HEK293T (cell line): Measurements from ENCODE around the gene ZNF558.
"Not testable (repeated sequence)": the region's sequence is repeated elsewhere in the genome, so short reads cannot be mapped to it uniquely, and the experiment has no call there.

Experiments
- CTCF ChIA-PET: fragments of 350-600 bp; formaldehyde crosslinking; extraction: SDS; loops from one replicate; lab custom pipeline; 2021; ENCODE audit warnings: antibody characterized with exemption, inconsistent platforms; lab: Yijun Ruan, JAX
- POLR2A ChIA-PET: fragments of 350-600 bp; formaldehyde crosslinking; extraction: SDS; loops from one replicate; lab custom pipeline; 2020; ENCODE audit warnings: antibody characterized with exemption, inconsistent platforms; lab: Yijun Ruan, JAX
- DNase-seq: peaks from one replicate; pipeline ENCODE4 v3.0.0; 2012; ENCODE audit warnings: mixed read lengths; ENCODE audit errors: extremely low spot score
- ARNT ChIP-seq: fragments of 450-650 bp; IDR thresholded peaks from 2 replicates; pipeline ENCODE4 v1.6.1; 2017; ENCODE audit warnings: mild to moderate bottlenecking
- BHLHE40 ChIP-seq: fragments of 450-650 bp; IDR thresholded peaks from 2 replicates; pipeline ENCODE4 v1.6.1; 2016; ENCODE audit warnings: mild to moderate bottlenecking, moderate library complexity, borderline replicate concordance
- CTBP1 ChIP-seq: fragments of 450-650 bp; IDR thresholded peaks from 2 replicates; pipeline ENCODE4 v1.6.1; 2016; ENCODE audit warnings: borderline replicate concordance
- ELF4 ChIP-seq: fragments of 450-650 bp; IDR thresholded peaks from 2 replicates; pipeline ENCODE4 v1.6.1; 2017; ENCODE audit warnings: antibody characterized with exemption
- FOXA1 ChIP-seq: fragments of 450-650 bp; IDR thresholded peaks from 2 replicates; pipeline ENCODE4 v1.6.1; 2016; ENCODE audit warnings: mild to moderate bottlenecking
- FOXK2 ChIP-seq: fragments of 450-650 bp; IDR thresholded peaks from 2 replicates; pipeline ENCODE4 v1.6.1; 2016; ENCODE audit warnings: mild to moderate bottlenecking
- FOXM1 ChIP-seq: fragments of 450-650 bp; IDR thresholded peaks from 2 replicates; pipeline ENCODE4 v1.6.1; 2017; ENCODE audit warnings: mild to moderate bottlenecking, borderline replicate concordance
- HDGF ChIP-seq: fragments of 450-650 bp; IDR thresholded peaks from 2 replicates; pipeline ENCODE4 v1.6.1; 2017; ENCODE audit warnings: antibody characterized with exemption, borderline replicate concordance
- L3MBTL2 ChIP-seq: fragments of 450-650 bp; conservative IDR thresholded peaks from 2 replicates; pipeline ENCODE4 v1.6.1; 2016; ENCODE audit warnings: mild to moderate bottlenecking
- LEF1 ChIP-seq: fragments of 450-650 bp; IDR thresholded peaks from 2 replicates; pipeline ENCODE4 v1.6.1; 2017; ENCODE audit warnings: mild to moderate bottlenecking, borderline replicate concordance
- NFRKB ChIP-seq: fragments of 450-650 bp; IDR thresholded peaks from 2 replicates; pipeline ENCODE4 v1.6.1; 2016; ENCODE audit warnings: mild to moderate bottlenecking, moderate library complexity
- SP1 ChIP-seq: fragments of 450-650 bp; IDR thresholded peaks from 2 replicates; pipeline ENCODE4 v1.6.1; 2017
- TARDBP ChIP-seq: fragments of 450-650 bp; IDR thresholded peaks from 2 replicates; pipeline ENCODE4 v1.6.1; 2016
- ZNF384 ChIP-seq: fragments of 450-650 bp; IDR thresholded peaks from 2 replicates; pipeline ENCODE4 v1.6.1; 2016
- TF ChIP-seq, protein P1 (sequence below): fragments of 450-650 bp; IDR thresholded peaks from 2 replicates; pipeline ENCODE4 v1.6.1; 2016

The ZNF558 gene

DNA sequence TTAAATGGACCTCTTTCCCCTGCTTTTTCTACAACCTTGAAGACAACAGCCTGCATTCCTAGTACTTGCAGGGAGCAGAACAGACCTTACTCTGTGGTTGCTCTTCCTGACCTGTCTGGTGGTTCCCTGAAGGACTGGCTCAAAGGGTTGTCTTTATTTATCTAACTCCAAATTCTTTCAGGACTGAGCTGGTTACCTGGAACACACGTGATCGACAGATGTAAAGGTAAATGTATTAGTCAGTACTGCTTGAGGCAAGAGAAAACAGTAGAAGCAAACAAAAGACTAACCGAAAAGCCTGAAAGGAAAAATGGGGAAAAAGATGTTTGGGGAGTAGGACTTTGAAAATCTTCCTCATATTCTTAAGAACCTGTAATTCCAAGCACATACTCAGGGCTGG lies 17.9 kb downstream of the ZNF558 start:
- TF ChIP-seq LEF1 (no peak), FOXM1 (no peak), BHLHE40 (no peak), ELF4 (no peak), L3MBTL2 (no peak)
- DNase-seq = no peak
- POLR2A ChIA-PET = no interaction called here
- CTCF ChIA-PET = no interaction called here

GRCh38 chr19:8811315-8812172 lies 20.6 kb downstream of the ZNF558 start:
- TF ChIP-seq, protein P1, sequence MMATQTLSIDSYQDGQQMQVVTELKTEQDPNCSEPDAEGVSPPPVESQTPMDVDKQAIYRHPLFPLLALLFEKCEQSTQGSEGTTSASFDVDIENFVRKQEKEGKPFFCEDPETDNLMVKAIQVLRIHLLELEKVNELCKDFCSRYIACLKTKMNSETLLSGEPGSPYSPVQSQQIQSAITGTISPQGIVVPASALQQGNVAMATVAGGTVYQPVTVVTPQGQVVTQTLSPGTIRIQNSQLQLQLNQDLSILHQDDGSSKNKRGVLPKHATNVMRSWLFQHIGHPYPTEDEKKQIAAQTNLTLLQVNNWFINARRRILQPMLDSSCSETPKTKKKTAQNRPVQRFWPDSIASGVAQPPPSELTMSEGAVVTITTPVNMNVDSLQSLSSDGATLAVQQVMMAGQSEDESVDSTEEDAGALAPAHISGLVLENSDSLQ = no peak
- TF ChIP-seq TARDBP (no peak), ZNF384 (no peak), FOXA1 (no peak), FOXK2 (no peak), NFRKB (no peak), HDGF (no peak), ELF4 (no peak), ARNT (no peak), FOXM1 (no peak), CTBP1 (no peak), LEF1 (no peak), L3MBTL2 (no peak)
- POLR2A ChIA-PET = no interaction called here
- no peak for DNase-seq
- CTCF ChIA-PET = interaction anchor here (0.7 kb wide), 1 partner anchor 118 kb away, joined by 3 read pairs; no protein-coding TSS in a partner anchor

DNA sequence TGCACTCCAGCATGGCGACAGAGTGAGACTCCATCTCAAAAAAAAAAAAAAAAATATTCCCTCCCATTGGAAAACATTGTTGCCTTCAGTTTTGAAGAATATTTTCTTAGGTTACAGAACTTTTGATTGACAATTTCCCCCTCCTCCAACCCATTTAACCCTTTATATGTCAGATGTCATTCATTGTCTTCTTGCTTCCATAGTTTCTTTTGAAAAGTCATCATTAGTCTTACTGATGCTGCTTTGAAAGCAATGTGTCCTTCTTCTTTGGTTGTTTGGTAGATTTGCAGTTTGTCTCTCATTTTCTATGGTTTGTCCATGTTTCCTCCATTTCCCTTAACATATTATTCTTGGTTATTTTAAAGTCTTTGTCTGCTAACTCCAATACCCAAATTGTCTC lies 25.4 kb downstream of the ZNF558 start:
- DNase-seq = no peak
- CTCF ChIA-PET = no interaction called here
- POLR2A ChIA-PET = no interaction called here

GRCh38 chr19:8794823-8795222 lies 37.3 kb downstream of the ZNF558 start:
- TF ChIP-seq ZNF384 = no peak
- TF ChIP-seq TARDBP = no peak
- no peak for TF ChIP-seq FOXM1
- TF ChIP-seq ELF4 = no peak
- TF ChIP-seq HDGF = no peak
- no peak for DNase-seq
- ChIA-PET CTCF (no interaction called here), POLR2A (no interaction called here)

More for the DNA sequence above, 25.4 kb downstream of the ZNF558 start:
- no peak for TF ChIP-seq BHLHE40
- TF ChIP-seq FOXM1 = no peak
- TF ChIP-seq TARDBP = no peak
- TF ChIP-seq, protein P1 = no peak
- TF ChIP-seq ZNF384 = no peak
- no peak for TF ChIP-seq CTBP1
- no peak for TF ChIP-seq FOXK2
- TF ChIP-seq ELF4 = no peak
- no peak for TF ChIP-seq HDGF
- TF ChIP-seq FOXA1 = no peak
- no peak for TF ChIP-seq NFRKB
- TF ChIP-seq SP1 = no peak
- no peak for TF ChIP-seq LEF1

DNA sequence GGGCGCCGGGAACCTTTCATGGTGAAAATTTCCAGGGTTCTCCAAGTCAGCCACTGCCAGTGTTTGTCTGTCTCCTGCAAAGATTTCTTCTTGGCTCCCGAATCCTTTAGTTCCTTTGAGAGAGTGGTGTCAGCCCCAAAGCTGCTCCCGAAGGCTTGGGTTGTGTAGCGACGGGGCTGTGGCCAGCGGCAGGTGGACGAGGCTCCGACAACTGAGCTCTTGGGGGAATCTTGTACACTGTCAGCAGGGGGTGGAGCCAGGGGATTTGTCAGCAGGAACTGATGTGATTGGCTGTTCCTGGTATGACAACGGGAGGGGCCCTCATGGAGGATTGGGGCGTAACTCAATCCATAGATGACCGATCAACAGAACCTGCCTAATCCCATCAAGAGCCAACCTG lies 58.5 kb downstream of the ZNF558 start:
- CTCF ChIA-PET, DNase-seq, POLR2A ChIA-PET: not testable (repeated sequence)

- POLR2A ChIA-PET, CTCF ChIA-PET, DNase-seq: not testable (repeated sequence)
Observed at GRCh38 chr19:8769265-8769664, 62.8 kb downstream of the ZNF558 start.

- POLR2A ChIA-PET, CTCF ChIA-PET: not testable (repeated sequence)
Observed at GRCh38 chr19:8767257-8767656, 64.8 kb downstream of the ZNF558 start.

More at GRCh38 chr19:8767257-8767656, 64.8 kb downstream of the ZNF558 start:
- not testable (repeated sequence) for DNase-seq
